Natural killer cell (primary cell): Measurements from ENCODE around the gene TMEM54. TPM values are rescaled to one million over a fixed set of nuclear protein-coding genes. Genes with fewer than 3 reads are reported as not detected.

Experiments used
- ATAC-seq, 3 donors: fragments of 150-1000 bp in 2 of 3; fragments of 200-7000 bp in 1 of 3; cut with Tn5 transposase; 1 replicate in 1 of 3; 2 replicates in 2 of 3; pipeline ENCODE4 v1.10.0; 2021; ENCODE audit warnings: mild to moderate bottlenecking in 2 of 3, moderate library complexity in 2 of 3
- DNase-seq, 2 donors: peaks; one replicate each; pipeline versions ENCODE4 v3.0.0 to v3.0.0-alpha.2; 2013 to 2021; ENCODE audit warnings: mixed read lengths in 1 of 2
- H3K27ac ChIP-seq: one replicate; pipeline ENCODE4 v1.5.1; 2013; ENCODE audit warnings: mild to moderate bottlenecking, low read length
- H3K27me3 ChIP-seq: one replicate; pipeline ENCODE4 v1.6.1; 2013; ENCODE audit warnings: low read length; ENCODE audit not compliant: control insufficient read depth, insufficient read depth
- H3K36me3 ChIP-seq: one replicate; pipeline ENCODE4 v1.6.1; 2013; ENCODE audit warnings: low read length; ENCODE audit not compliant: control insufficient read depth, insufficient read depth
- H3K4me1 ChIP-seq: one replicate; pipeline ENCODE4 v1.6.1; 2013; ENCODE audit warnings: low read length; ENCODE audit not compliant: control insufficient read depth, insufficient read depth
- H3K4me3 ChIP-seq: one replicate; pipeline ENCODE4 v1.5.1; 2013; ENCODE audit warnings: low read length
- H3K9me3 ChIP-seq: one replicate; pipeline ENCODE4 v1.6.1; 2013; ENCODE audit warnings: low read length; ENCODE audit not compliant: control insufficient read depth, insufficient read depth
- H3K27ac Mint-ChIP-seq, 2 donors: one replicate each; pipeline ENCODE4 v1.8.0; 2022; ENCODE audit warnings: mild to moderate bottlenecking in 2 of 2, mixed read lengths in 2 of 2, moderate library complexity in 1 of 2
- H3K27me3 Mint-ChIP-seq, 2 donors: one replicate each; pipeline ENCODE4 v1.8.0; 2022; ENCODE audit warnings: low read depth in 2 of 2, mixed read lengths in 2 of 2
- H3K36me3 Mint-ChIP-seq: one replicate; pipeline ENCODE4 v1.8.0; 2022; ENCODE audit warnings: mixed read lengths
- H3K4me1 Mint-ChIP-seq, 2 donors: one replicate each; pipeline ENCODE4 v1.8.0; 2022; ENCODE audit warnings: mixed read lengths in 2 of 2
- H3K4me3 Mint-ChIP-seq: one replicate; pipeline ENCODE4 v1.8.0; 2022; ENCODE audit warnings: mild to moderate bottlenecking, moderate library complexity, mixed read lengths
- H3K9me3 Mint-ChIP-seq, 2 donors: one replicate each; pipeline ENCODE4 v1.8.0; 2022; ENCODE audit warnings: mixed read lengths in 2 of 2
- CTCF ChIP-seq: fragments of 200-600 bp; IDR thresholded peaks from one replicate; pipeline ENCODE4 v1.8.0; 2022; ENCODE audit warnings: antibody characterized with exemption
- WGBS: methylation state at CpG from one replicate; pipeline ENCODE4 v1.1.7; 2013; ENCODE audit warnings: missing lambda C conversion rate; ENCODE audit not compliant: insufficient coverage; 5-methylcytosine and 5-hydroxymethylcytosine counted together
- intact Hi-C: fragments of 100-400 bp; cut with micrococcal nuclease; formaldehyde crosslinking; loops from one replicate; pipeline ENCODE4 v1.14.2; 2022
- total RNA-seq, 4 donors: library from RNA; stranded (reverse); fragments of 120-200 nt in 1 of 4; gene quantifications; one replicate each; pipeline versions ENCODE4 v1.2.3 to v1.2.4, GENCODE V29; 2013 to 2022

TMEM54 gene
- total RNA-seq, 3 donors from 2014 or later (not counting 1 experiment from before 2014, with no cell fraction given): not detected

DNA sequence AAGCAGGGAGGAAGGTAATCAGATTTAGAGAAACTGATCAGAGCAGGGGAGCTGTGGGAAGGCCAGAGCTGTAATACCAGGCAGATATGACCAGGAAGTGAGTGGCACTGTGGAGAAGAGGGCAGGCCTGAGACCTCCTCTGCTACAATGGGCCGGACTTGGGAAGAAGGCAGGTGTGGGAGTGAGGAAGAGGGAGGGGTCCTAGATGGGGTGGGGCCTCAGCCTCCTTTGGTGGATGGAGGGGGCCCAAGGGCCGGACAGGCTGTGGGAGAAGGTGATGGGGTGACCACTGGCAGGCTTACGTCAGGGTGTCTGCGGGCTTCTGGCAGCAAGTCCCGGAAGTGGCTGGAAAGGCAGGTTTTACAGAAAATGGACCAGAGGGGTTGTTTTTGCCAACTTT, 19.9 kb downstream of the TMEM54 start:
- H3K4me1 ChIP-seq: peaks cover 5% of the 10 kb centered on the region
- peaks cover 15 to 34% of the 10 kb centered on the region in 2 donors for H3K27me3 Mint-ChIP-seq
- H3K9me3 Mint-ChIP-seq: no peaks in the 10 kb centered on the region
- H3K36me3 Mint-ChIP-seq: no peaks in the 10 kb centered on the region
- no peak overlapping the region for H3K4me3 Mint-ChIP-seq
- DNase-seq: no peak
- no peak overlapping the region for H3K27ac Mint-ChIP-seq
- WGBS: 89% methylated on average over 5 of the region's 5 CpGs
- ATAC-seq: no peak
- no peaks in the 10 kb centered on the region for H3K9me3 ChIP-seq
- H3K4me3 ChIP-seq: no peak overlapping the region
- peaks cover 0 to 10% of the 10 kb centered on the region in 2 donors for H3K4me1 Mint-ChIP-seq
- H3K36me3 ChIP-seq: no peaks in the 10 kb centered on the region
- intact Hi-C loops: no loop called here
- no peak overlapping the region for H3K27ac ChIP-seq
- H3K27me3 ChIP-seq: peaks cover 21% of the 10 kb centered on the region
- TF ChIP-seq CTCF: no peak

DNA sequence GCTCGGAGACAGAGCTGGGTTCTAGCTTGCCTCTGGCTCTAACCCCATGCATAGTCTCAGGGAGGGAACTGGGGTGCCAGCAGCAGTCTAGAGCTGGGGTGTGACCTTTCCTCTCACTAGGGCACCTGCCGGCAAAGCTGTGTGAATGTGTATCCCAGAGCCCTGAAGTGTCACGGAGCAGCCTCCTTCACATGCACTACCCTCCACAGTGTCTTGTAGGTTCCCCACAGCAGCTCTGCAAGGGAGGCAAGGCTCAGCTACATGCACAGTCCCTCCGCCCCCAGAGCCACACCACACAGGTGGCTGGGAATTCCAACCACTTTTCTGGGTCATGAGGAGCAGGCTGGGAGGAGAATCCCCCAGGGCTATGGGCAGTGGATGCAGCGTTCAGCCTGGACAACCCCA, 22.6 kb downstream of the TMEM54 start:
- Mint-ChIP-seq H3K36me3 (no peaks in the 10 kb centered on the region), H3K27ac (no peak overlapping the region), H3K4me3 (no peak overlapping the region), H3K9me3 (no peaks in the 10 kb centered on the region), H3K4me1 (no peaks in the 10 kb centered on the region), H3K27me3 (peaks cover 24 to 26% of the 10 kb centered on the region in 2 donors)
- H3K9me3 ChIP-seq: no peaks in the 10 kb centered on the region
- intact Hi-C loops: loop anchor here (10.0 kb wide), 1 partner anchor 434 kb away; no protein-coding TSS in a partner anchor
- no peak for DNase-seq
- WGBS: 80% methylated on average over 5 of the region's 5 CpGs
- no peak overlapping the region for H3K27ac ChIP-seq
- peaks cover 5% of the 10 kb centered on the region for H3K4me1 ChIP-seq
- H3K4me3 ChIP-seq: no peak overlapping the region
- no peaks in the 10 kb centered on the region for H3K36me3 ChIP-seq
- ATAC-seq: no peak
- peaks cover 6% of the 10 kb centered on the region for H3K27me3 ChIP-seq
- TF ChIP-seq CTCF: no peak

DNA sequence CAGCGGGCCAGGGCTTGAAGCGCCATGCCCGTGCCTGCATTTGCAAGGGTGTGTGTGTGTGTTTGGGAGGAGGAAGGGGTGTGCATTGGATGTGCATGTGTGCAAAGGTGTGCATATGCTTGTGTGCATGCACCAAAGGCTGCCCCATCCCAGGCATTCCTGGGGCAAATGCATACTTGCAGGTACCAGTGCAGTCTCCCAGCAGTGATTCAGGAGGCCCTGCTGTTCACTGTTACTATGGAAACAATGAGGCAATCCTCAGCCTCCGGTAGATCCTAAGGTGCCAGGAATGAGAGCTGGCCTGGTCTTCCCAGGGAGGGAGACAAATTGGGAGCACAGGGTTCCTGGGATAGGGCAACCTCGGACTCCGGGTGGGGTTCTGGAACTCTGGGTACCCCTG, 23.0 kb downstream of the TMEM54 start:
- no peak overlapping the region for H3K4me3 Mint-ChIP-seq
- Histone ChIP-seq H3K36me3 (no peaks in the 10 kb centered on the region), H3K4me1 (peaks cover 5% of the 10 kb centered on the region), H3K27ac (no peak overlapping the region), H3K27me3 (peaks cover 7% of the 10 kb centered on the region), H3K4me3 (no peak overlapping the region), H3K9me3 (no peaks in the 10 kb centered on the region)
- WGBS: 86% methylated on average over 6 of the region's 6 CpGs
- H3K9me3 Mint-ChIP-seq: no peaks in the 10 kb centered on the region
- H3K4me1 Mint-ChIP-seq: no peaks in the 10 kb centered on the region
- H3K36me3 Mint-ChIP-seq: no peaks in the 10 kb centered on the region
- no peak for ATAC-seq
- DNase-seq: no peak
- H3K27ac Mint-ChIP-seq: no peak overlapping the region
- intact Hi-C loops: loop anchor here (10.0 kb wide), 1 partner anchor 433 kb away; no protein-coding TSS in a partner anchor
- no peak for TF ChIP-seq CTCF
- peaks cover 22 to 24% of the 10 kb centered on the region in 2 donors for H3K27me3 Mint-ChIP-seq
